Suprapubic skin (tissue), 4 donors: ENCODE data around the gene ERGIC1. TPM values are rescaled to one million over a fixed set of nuclear protein-coding genes. Genes with fewer than 3 reads are reported as not detected.

ENCODE experiments used
- DNase-seq, 2 donors: peaks; one replicate each; pipeline ENCODE4 v3.0.0-alpha.2; 2019; ENCODE audit warnings: low spot score in 2 of 2
- H3K27ac ChIP-seq: fragments of 200-600 bp; sonication (generic); one replicate; pipeline ENCODE4 v1.5.1; 2019
- H3K27me3 ChIP-seq: fragments of 200-600 bp; sonication (generic); one replicate; pipeline ENCODE4 v1.5.1; 2019
- H3K36me3 ChIP-seq: fragments of 200-600 bp; sonication (generic); one replicate; pipeline ENCODE4 v1.5.1; 2019
- H3K4me1 ChIP-seq: fragments of 200-600 bp; sonication (generic); one replicate; pipeline ENCODE4 v1.5.1; 2019
- H3K4me3 ChIP-seq: fragments of 200-600 bp; sonication (generic); one replicate; pipeline ENCODE4 v1.5.1; 2019; ENCODE audit warnings: mild to moderate bottlenecking
- H3K9me3 ChIP-seq: fragments of 200-600 bp; sonication (generic); one replicate; pipeline ENCODE4 v1.5.1; 2019
- EP300 ChIP-seq: sonication (generic); formaldehyde crosslinking; IDR thresholded peaks from one replicate; pipeline ENCODE4 v1.6.1; 2017; ENCODE audit warnings: antibody characterized with exemption
- POLR2A ChIP-seq, 2 donors: fragments of 450-650 bp; IDR thresholded peaks; one replicate each; pipeline ENCODE4 v1.6.1; 2017; ENCODE audit warnings: antibody characterized with exemption in 2 of 2, mild to moderate bottlenecking in 2 of 2, moderate library complexity in 2 of 2
- POLR2AphosphoS5 ChIP-seq, 3 donors: sonication (generic); formaldehyde crosslinking; IDR thresholded peaks; one replicate each; pipeline ENCODE4 v1.6.1; 2017; ENCODE audit warnings: antibody characterized with exemption in 3 of 3
- WGBS: methylation state at CpG from one replicate; pipeline ENCODE4 v1.1.5; 2018; 5-methylcytosine and 5-hydroxymethylcytosine counted together
- total RNA-seq, 4 donors: library from RNA; depleted of rRNA; stranded (reverse); fragments of >200 nt; gene quantifications; one replicate each; pipeline ENCODE4 v1.1.0, GENCODE V29; 2016
- TF ChIP-seq, protein P1 (sequence below), 2 donors: fragments of 200-600 bp in 1 of 2; fragments of 450-650 bp in 1 of 2; sonication (generic) in 1 of 2; IDR thresholded peaks; one replicate each; pipeline ENCODE4 v1.5.1; 2016 to 2019; ENCODE audit warnings: antibody characterized with exemption in 2 of 2, mild to moderate bottlenecking in 1 of 2, moderate library complexity in 1 of 2

The ERGIC1 gene
- total RNA-seq, 4 donors from 2014 or later, result 81.2 to 106 (median 91.8) TPM

DNA sequence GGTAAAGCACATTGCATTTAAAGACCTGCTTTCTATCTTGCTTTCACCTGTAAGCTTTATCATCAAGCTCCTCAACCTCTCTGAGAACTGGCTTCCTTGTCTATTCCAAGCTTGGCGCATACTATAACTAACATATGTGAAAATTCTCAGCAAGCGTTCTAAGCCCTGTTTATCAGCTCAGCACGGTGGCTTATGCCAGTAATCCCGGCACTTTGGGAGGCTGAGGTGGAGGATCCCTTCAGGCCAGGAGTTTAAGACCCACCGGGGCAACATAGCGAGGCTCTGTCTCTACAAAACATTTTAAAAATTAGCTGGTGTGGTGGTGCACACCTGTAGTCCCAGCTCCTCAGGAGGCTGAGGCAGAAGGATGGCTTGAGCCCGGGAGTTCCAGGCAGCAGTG is 147.9 kb downstream of the ERGIC1 start:
- peaks cover 4% of the 10 kb centered on the region for H3K36me3 ChIP-seq
- no peaks in the 10 kb centered on the region for H3K9me3 ChIP-seq
- H3K27ac ChIP-seq, result no peak overlapping the region
- H3K4me1 ChIP-seq, result peaks cover 22% of the 10 kb centered on the region
- no peak for DNase-seq
- TF ChIP-seq, protein P1, sequence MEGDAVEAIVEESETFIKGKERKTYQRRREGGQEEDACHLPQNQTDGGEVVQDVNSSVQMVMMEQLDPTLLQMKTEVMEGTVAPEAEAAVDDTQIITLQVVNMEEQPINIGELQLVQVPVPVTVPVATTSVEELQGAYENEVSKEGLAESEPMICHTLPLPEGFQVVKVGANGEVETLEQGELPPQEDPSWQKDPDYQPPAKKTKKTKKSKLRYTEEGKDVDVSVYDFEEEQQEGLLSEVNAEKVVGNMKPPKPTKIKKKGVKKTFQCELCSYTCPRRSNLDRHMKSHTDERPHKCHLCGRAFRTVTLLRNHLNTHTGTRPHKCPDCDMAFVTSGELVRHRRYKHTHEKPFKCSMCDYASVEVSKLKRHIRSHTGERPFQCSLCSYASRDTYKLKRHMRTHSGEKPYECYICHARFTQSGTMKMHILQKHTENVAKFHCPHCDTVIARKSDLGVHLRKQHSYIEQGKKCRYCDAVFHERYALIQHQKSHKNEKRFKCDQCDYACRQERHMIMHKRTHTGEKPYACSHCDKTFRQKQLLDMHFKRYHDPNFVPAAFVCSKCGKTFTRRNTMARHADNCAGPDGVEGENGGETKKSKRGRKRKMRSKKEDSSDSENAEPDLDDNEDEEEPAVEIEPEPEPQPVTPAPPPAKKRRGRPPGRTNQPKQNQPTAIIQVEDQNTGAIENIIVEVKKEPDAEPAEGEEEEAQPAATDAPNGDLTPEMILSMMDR (IDR thresholded peaks at IDR 0.05), result no peak
- TF ChIP-seq POLR2A (IDR thresholded peaks at IDR 0.05), result no peak
- TF ChIP-seq POLR2AphosphoS5 (IDR thresholded peaks at IDR 0.05), result no peak
- TF ChIP-seq EP300, result no peak
- H3K4me3 ChIP-seq, result no peak overlapping the region
- WGBS, result 95% methylated on average over 7 of the region's 7 CpGs
- no peaks in the 10 kb centered on the region for H3K27me3 ChIP-seq

- peak within 1 kb of the TSS; percentile 94 for H3K4me3 ChIP-seq
- H3K4me1 ChIP-seq, result peaks cover 27% of the 10 kb centered on the region
- no peaks in the 10 kb centered on the region for H3K27me3 ChIP-seq
- peak within 1 kb of the TSS; percentile 98 for H3K27ac ChIP-seq
- WGBS, result under 1% methylated on average over 33 of the region's 49 CpGs
- peak; percentile 98 for DNase-seq
- H3K9me3 ChIP-seq, result no peaks in the 10 kb centered on the region
- TF ChIP-seq POLR2A (IDR thresholded peaks at IDR 0.05) (peak; percentile 21 to 94), POLR2AphosphoS5 (IDR thresholded peaks at IDR 0.05) (peak; percentile 67 to 81 (median 80))
- TF ChIP-seq, protein P1 (IDR thresholded peaks at IDR 0.05), result no peak
- H3K36me3 ChIP-seq, result peaks cover 13% of the 10 kb centered on the region
These were observed 149.6 kb downstream of the ERGIC1 start, which contains the start of gene ATP6V0E1 for GRCh38 chr5:172983542-172984243. TSS of gene ATP6V0E1 (plus strand) at chr5:172983771. CDS start at chr5:172983861, 90 bp downstream.

- peaks cover 19% of the 10 kb centered on the region for H3K36me3 ChIP-seq
- 0% methylated on average over 15 of the region's 15 CpGs for whole genome bisulfite sequencing
- no peaks in the 10 kb centered on the region for H3K27me3 ChIP-seq
- TF ChIP-seq, protein P1 (IDR thresholded peaks at IDR 0.05), result peak; percentile 46
- peak in 1 of 2 donors; percentile 28 for TF ChIP-seq POLR2A (IDR thresholded peaks at IDR 0.05)
- no peak for TF ChIP-seq EP300
- peak in 2 of 3 donors; percentile 21 to 73 for TF ChIP-seq POLR2AphosphoS5 (IDR thresholded peaks at IDR 0.05)
- DNase-seq, result peak; percentile 90 to 92
- peaks cover 28% of the 10 kb centered on the region for H3K4me1 ChIP-seq
- H3K9me3 ChIP-seq, result no peaks in the 10 kb centered on the region
- H3K27ac ChIP-seq, result peak overlapping the region; percentile 98
- H3K4me3 ChIP-seq, result peak overlapping the region; percentile 94
These were observed 150.3 kb downstream of the ERGIC1 start for GRCh38 chr5:172984244-172984953.

DNA sequence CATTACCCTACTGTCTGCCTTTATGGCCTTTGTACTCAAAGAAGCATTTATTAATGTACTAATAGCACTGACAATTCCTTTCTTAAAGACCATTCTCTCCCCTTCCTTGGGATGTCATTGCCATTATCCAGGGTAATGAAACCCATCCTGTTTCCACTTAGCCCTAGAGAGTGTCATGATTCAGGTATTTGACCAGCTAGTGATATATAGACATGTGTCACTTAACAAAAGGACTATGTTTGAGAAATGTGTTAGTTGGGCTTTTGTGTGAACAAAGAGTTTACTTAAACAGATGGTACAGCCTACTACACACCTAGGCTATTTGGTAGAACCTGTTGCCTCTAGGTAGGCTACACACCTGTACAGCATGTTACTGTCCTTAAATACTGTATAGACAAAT is 151.5 kb downstream of the ERGIC1 start:
- TF ChIP-seq, protein P1 (IDR thresholded peaks at IDR 0.05), result no peak
- TF ChIP-seq POLR2AphosphoS5 (IDR thresholded peaks at IDR 0.05) (no peak), POLR2A (IDR thresholded peaks at IDR 0.05) (no peak), EP300 (no peak)
- DNase-seq, result no peak
- H3K27ac ChIP-seq, result no peak overlapping the region
- H3K36me3 ChIP-seq, result peaks cover 19% of the 10 kb centered on the region
- peaks cover 28% of the 10 kb centered on the region for H3K4me1 ChIP-seq
- peak overlapping the region; percentile 94 for H3K4me3 ChIP-seq
- no peaks in the 10 kb centered on the region for H3K9me3 ChIP-seq
- H3K27me3 ChIP-seq, result no peaks in the 10 kb centered on the region

- 71% methylated on average over 3 of the region's 3 CpGs for WGBS
- TF ChIP-seq, protein P1 (IDR thresholded peaks at IDR 0.05), result no peak
- no peak for TF ChIP-seq EP300
- TF ChIP-seq POLR2A (IDR thresholded peaks at IDR 0.05), result no peak
- TF ChIP-seq POLR2AphosphoS5 (IDR thresholded peaks at IDR 0.05), result no peak
- H3K36me3 ChIP-seq, result peaks cover 28% of the 10 kb centered on the region
- H3K4me1 ChIP-seq, result peaks cover 23% of the 10 kb centered on the region
- H3K4me3 ChIP-seq, result no peak overlapping the region
- no peaks in the 10 kb centered on the region for H3K9me3 ChIP-seq
- no peak overlapping the region for H3K27ac ChIP-seq
- no peak for DNase-seq
- H3K27me3 ChIP-seq, result no peaks in the 10 kb centered on the region
These were observed 154.2 kb downstream of the ERGIC1 start for GRCh38 chr5:172988276-172988675.
